Memory B cell (primary cell): ENCODE data around the gene SRRT.
A peak's percentile ranks its signal among the peaks of the same experiment; 100 is the strongest.

Experiments used
- ATAC-seq: fragments of 150-1000 bp; cut with Tn5 transposase; 2 replicates; pipeline ENCODE4 v1.10.0; 2021; ENCODE audit warnings: low read depth, mild to moderate bottlenecking, moderate library complexity
- DNase-seq, 2 donors: peaks; one replicate each; pipeline ENCODE4 v3.0.0; 2022; ENCODE audit warnings: low spot score in 2 of 2
- H3K27ac Mint-ChIP-seq: one replicate; pipeline ENCODE4 v1.8.0; 2022; ENCODE audit warnings: mild to moderate bottlenecking, moderate library complexity, mixed read lengths
- H3K27me3 Mint-ChIP-seq: one replicate; pipeline ENCODE4 v1.8.0; 2022; ENCODE audit warnings: mixed read lengths
- H3K36me3 Mint-ChIP-seq: one replicate; pipeline ENCODE4 v1.8.0; 2022; ENCODE audit warnings: mild to moderate bottlenecking, mixed read lengths
- H3K4me1 Mint-ChIP-seq: one replicate; pipeline ENCODE4 v1.8.0; 2022; ENCODE audit warnings: mixed read lengths
- H3K4me3 Mint-ChIP-seq: one replicate; pipeline ENCODE4 v1.8.0; 2022; ENCODE audit warnings: mild to moderate bottlenecking, moderate library complexity, mixed read lengths
- H3K9me3 Mint-ChIP-seq: one replicate; pipeline ENCODE4 v1.8.0; 2022; ENCODE audit warnings: mixed read lengths

SRRT gene

DNA sequence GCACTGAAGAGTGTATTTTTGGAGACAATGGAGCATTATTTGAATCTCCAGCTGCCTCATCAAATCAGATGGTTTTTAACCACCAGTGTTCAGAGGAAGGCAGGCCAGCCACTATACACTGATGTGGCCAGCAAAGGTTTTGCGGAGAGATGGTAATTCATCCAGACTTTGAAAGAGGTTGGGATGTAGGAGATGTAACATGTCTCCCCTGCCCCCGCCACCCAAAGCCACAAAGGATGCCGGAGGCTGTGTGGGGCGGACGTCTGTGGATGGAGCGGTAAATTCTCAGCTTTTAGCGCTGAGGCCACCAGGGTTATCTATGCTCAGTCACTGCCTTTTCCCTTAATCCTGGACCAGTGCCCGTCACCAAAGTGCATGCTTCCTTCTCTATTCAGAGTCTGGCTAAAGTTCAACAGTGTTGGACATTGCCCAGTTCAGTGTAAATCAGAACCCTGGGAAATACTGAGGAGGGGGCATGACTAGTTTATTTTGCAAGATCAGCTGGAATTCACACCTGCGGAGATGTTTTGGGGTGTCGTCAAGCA is 11.4 kb upstream of the SRRT start:
- H3K9me3 Mint-ChIP-seq: no peaks in the 10 kb centered on the region
- H3K27ac Mint-ChIP-seq: no peak overlapping the region
- H3K4me1 Mint-ChIP-seq: peaks cover 12% of the 10 kb centered on the region
- no peak overlapping the region for H3K4me3 Mint-ChIP-seq
- ATAC-seq (no peak), DNase-seq (no peak)
- H3K36me3 Mint-ChIP-seq: peaks cover 26% of the 10 kb centered on the region
- no peaks in the 10 kb centered on the region for H3K27me3 Mint-ChIP-seq

DNA sequence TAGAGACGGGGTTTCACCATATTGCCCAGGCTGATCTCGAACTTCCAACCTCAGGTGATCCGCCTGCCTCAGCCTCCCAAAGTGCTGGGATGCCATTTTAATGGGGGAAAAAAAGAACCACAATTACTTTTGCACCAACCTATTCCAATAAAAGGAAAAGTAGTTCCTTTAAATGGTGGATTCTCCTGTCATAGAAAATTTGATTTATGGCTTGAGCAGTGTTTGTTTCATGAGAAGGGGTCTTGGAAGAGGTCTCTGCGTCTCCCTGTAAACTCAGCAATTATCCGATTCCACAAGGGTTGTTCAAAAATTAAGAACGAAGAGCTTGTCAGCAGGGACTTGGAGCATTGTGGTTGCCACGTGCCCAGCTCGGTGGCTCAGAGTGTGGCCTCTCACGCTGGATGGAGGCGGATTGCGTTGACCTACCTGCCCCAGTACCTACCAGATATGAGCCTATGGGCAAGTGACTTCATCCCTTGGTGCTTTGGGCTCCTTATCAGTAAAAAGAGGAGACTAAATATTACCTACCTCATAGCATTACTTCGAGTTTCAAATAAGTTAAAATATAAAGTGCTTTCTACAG is 10.5 kb upstream of the SRRT start:
- H3K36me3 Mint-ChIP-seq: peaks cover 25% of the 10 kb centered on the region
- H3K4me1 Mint-ChIP-seq: peaks cover 12% of the 10 kb centered on the region
- no peak for ATAC-seq
- no peak for DNase-seq
- H3K4me3 Mint-ChIP-seq: no peak overlapping the region
- H3K27me3 Mint-ChIP-seq: no peaks in the 10 kb centered on the region
- H3K9me3 Mint-ChIP-seq: no peaks in the 10 kb centered on the region
- H3K27ac Mint-ChIP-seq: no peak overlapping the region

DNA sequence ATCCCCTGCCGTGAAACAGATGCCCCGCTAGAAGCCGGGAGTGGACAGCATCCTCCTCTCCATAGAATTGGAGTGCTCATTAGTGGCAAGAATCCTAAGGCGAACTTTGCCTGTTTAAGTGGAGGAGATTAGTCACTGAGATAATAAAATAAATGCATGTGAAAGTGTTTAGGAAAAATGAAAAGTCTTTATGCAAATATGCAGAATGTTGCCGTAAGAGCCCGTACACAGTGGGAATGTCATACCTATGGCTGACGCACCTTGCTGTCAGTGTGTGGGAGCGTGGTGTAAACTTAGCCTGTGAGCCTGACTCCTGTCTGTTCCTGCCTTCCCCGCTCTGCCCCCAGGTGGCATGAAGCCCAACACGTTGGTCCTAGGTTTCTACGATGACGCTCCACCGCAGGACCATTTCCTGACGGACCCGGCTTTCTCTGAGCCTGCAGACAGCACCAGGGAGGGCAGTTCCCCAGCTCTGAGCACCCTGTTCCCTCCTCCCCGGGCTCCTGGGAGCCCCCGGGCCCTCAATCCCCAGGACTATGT is 9.5 kb upstream of the SRRT start:
- Mint-ChIP-seq H3K4me3 (no peak overlapping the region), H3K36me3 (peaks cover 17% of the 10 kb centered on the region), H3K9me3 (no peaks in the 10 kb centered on the region), H3K4me1 (peaks cover 10% of the 10 kb centered on the region), H3K27ac (no peak overlapping the region), H3K27me3 (no peaks in the 10 kb centered on the region)
- no peak for DNase-seq
- ATAC-seq: no peak

DNA sequence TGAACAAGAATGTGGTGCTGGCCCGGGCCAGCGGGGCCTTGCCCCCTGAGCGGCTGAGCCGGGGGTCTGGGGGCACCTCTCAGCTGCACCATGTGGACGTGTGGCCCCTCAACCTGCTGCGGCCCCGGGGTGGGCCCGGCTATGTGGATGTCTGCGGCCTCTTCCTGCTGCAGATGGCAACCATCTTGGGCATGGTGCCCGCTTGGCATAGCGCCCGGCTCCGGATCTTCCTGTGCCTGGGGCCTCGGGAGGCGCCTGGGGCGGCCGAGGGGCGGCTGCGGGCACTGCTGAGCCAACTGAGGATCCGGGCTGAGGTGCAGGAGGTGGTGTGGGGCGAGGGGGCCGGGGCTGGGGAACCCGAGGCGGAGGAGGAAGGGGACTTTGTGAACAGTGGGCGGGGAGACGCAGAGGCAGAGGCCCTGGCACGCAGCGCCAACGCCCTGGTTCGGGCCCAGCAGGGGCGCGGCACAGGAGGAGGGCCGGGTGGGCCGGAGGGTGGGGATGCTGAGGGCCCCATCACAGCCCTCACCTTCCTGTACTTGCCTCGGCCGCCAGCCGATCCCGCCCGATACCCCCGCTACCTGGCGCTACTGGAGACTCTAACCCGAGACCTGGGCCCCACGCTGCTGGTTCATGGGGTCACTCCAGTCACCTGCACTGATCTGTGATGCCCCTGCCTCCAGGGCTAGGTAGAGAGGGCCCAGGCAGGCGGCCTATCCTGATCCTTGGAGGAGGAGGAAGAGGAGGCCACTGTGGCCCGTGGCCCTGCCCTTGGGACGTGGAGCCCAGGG is 8.8 kb upstream of the SRRT start:
- Mint-ChIP-seq H3K36me3 (peaks cover 13% of the 10 kb centered on the region), H3K27ac (no peak overlapping the region), H3K4me1 (peaks cover 8% of the 10 kb centered on the region), H3K27me3 (no peaks in the 10 kb centered on the region), H3K9me3 (no peaks in the 10 kb centered on the region), H3K4me3 (peak overlapping the region; percentile 90)
- ATAC-seq (no peak), DNase-seq (no peak)

DNA sequence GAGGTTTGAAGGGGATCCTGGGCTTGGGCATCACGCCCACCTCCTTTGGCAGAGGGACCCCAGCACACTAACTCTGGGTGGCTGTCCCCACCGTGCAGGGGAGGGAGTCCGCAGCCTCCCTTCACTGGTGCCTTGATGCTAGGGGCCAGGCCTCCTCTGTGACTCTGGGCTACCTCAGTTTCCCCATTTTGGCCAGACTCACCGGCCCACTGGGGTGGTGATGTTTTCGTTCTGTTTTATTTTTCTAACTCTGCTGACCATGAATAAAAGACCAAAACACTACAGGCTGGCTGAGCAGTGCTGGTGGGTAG is 8.2 kb upstream of the SRRT start:
- no peak for DNase-seq
- peak overlapping the region; percentile 90 for H3K4me3 Mint-ChIP-seq
- no peaks in the 10 kb centered on the region for H3K27me3 Mint-ChIP-seq
- no peak for ATAC-seq
- no peaks in the 10 kb centered on the region for H3K9me3 Mint-ChIP-seq
- peak overlapping the region; percentile 88 for H3K27ac Mint-ChIP-seq
- H3K36me3 Mint-ChIP-seq: peaks cover 14% of the 10 kb centered on the region
- peaks cover 8% of the 10 kb centered on the region for H3K4me1 Mint-ChIP-seq

DNA sequence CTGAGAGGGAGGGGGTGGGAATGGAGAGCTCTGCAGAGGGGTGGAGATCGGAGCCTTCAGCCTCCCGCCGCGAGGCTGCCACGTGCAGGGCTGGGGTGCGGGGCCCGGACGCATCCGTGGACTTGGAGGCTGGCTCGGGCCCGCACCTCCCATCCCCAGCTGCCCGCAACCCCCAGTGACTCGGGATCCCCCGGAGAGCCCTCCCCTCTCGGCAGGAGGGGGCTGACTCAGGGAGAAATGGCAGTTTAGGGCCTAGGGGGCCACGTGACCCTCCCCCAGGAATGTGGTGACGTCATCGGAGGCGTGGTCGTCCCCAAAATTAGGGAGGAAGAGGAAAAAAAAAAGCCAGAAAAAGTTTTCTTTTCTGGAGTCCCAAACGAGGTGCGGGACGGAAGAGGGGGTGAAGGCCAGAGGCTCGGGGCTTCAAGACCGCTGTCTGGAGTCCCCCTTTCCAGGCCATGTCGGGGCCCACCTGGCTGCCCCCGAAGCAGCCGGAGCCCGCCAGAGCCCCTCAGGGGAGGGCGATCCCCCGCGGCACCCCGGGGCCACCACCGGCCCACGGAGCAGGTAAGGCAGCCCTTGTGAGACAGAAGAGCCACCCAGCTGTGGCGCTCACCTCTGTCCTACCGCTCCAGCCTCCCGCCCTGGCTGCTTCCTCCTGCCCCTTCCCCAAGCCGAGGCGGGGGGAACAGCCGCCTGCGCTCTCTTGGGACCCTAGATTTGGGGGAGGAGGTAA is 7.7 kb upstream of the SRRT start, which contains the start of gene TRIP6:
TSS of gene TRIP6 (plus strand) at position 348 of the 736 bp plus-strand sequence. CDS start at position 459, 111 bp downstream.
- H3K27me3 Mint-ChIP-seq: no peaks in the 10 kb centered on the region
- no peak for DNase-seq
- H3K9me3 Mint-ChIP-seq: no peaks in the 10 kb centered on the region
- peak; percentile 56 for ATAC-seq
- peak within 1 kb of the TSS; percentile 90 for H3K4me3 Mint-ChIP-seq
- H3K27ac Mint-ChIP-seq: peak within 1 kb of the TSS; percentile 88
- peaks cover 15% of the 10 kb centered on the region for H3K36me3 Mint-ChIP-seq
- H3K4me1 Mint-ChIP-seq: peaks cover 8% of the 10 kb centered on the region

DNA sequence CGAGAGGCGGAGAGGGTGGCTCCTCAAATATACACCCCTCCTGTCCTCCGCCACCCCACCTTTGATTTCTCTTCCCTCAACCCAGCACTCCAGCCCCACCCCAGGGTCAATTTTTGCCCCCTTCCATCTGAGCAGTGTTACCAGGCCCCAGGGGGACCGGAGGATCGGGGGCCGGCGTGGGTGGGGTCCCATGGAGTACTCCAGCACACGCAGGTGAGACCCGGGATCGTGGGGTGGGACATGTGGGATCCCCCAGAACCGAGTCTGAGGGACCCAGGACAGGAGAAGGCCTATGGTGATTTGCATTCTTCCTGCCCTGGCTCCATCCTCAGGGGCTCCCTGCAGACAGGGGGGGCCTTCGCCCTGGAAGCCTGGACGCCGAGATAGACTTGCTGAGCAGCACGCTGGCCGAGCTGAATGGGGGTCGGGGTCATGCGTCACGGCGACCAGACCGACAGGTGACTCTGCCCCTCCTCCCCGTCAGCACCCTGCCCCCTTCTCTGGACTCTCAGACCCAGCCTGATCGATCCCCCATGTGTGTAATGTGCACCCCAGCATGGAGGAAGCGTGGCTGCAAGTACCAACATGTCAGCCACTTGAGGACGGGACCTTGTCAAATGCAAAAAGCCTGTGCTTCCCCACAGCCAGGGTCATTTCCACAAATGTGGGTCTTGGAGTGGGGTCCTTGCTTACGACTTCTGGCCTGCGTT is 7.0 kb upstream of the SRRT start:
- no peak for ATAC-seq
- peak overlapping the region; percentile 88 for H3K27ac Mint-ChIP-seq
- peaks cover 13% of the 10 kb centered on the region for H3K36me3 Mint-ChIP-seq

DNA sequence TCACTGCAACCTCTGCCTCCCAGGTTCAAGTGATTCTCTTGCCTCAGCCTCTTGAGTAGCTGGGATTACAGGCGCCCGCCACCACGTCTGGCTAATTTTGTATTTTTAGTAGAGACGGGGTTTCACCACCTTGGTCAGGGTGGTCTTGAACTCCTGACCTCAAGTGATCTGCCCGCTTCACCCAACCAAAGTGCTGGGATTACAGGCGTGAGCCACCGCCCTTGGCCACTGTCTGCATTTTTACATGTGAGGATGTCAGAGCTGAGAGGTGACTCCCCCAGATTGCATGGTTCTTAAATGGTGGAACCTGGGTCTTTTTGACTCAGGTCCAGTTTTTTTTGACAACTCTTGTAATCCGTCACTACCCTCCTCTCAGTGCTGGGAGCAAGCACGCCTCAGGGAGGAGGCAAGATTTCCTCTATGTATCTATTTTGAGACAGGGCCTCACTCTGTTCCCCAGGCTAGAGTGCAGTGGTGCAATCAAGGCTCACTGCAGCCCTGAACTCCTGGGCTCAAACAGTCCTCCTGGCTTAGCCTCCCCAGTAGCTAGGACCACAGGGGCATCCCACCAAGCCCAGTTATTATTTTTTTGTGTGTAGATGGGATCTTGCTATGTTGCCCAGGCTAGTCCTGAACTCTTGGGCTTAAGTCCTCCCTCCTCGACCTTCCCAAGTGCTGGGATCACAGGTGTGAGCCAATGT is 1.2 kb upstream of the SRRT start:
- H3K27ac Mint-ChIP-seq: peak overlapping the region; percentile 96
- DNase-seq (no peak), ATAC-seq (no peak)
- H3K27me3 Mint-ChIP-seq: no peaks in the 10 kb centered on the region
- H3K9me3 Mint-ChIP-seq: peaks cover 1% of the 10 kb centered on the region
- H3K36me3 Mint-ChIP-seq: peaks cover 16% of the 10 kb centered on the region
- H3K4me1 Mint-ChIP-seq: peaks cover 18% of the 10 kb centered on the region
- peak overlapping the region; percentile 99 for H3K4me3 Mint-ChIP-seq

More for the DNA sequence above, 7.0 kb upstream of the SRRT start:
- Mint-ChIP-seq H3K27me3 (no peaks in the 10 kb centered on the region), H3K9me3 (no peaks in the 10 kb centered on the region), H3K4me1 (peaks cover 8% of the 10 kb centered on the region), H3K4me3 (peak overlapping the region; percentile 78)
- no peak for DNase-seq

DNA sequence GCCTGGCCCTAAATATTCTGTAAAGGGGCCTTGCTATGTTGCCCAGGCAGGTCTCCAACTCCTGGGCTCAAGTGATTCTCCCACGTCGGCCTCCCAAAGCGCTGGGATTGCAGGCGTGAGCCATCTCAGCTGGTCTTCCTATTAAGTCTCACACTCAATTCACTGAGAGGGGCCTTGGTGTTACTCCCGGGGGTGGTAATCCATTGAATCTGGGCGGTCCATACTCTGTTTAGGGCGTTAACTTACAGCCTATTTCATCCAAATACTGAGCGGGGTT is 665 bp upstream of the SRRT start:
- Mint-ChIP-seq H3K27ac (peak overlapping the region; percentile 96), H3K4me1 (peaks cover 20% of the 10 kb centered on the region), H3K27me3 (no peaks in the 10 kb centered on the region), H3K9me3 (peaks cover 1% of the 10 kb centered on the region), H3K36me3 (peaks cover 18% of the 10 kb centered on the region), H3K4me3 (peak overlapping the region; percentile 99)
- ATAC-seq (no peak), DNase-seq (no peak)

DNA sequence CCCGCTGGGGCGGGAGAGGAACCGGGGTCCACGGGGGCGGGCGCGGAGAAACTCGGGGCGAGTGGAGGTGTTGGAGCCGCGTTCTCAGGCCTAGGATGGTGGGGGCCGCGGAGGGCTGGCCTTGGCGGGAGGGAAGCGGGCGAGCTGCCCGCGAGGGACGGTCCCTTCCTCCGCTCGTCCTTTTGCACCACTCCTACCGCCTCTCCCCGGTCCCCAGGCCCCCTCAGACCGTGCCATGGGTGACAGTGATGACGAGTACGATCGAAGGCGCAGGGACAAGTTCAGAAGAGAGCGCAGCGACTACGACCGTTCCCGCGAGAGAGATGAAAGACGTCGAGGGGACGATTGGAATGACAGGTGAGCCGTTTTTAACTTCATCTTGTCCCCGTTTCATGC is 451 bp downstream of the SRRT start:
- peak; percentile 5 for ATAC-seq
- Mint-ChIP-seq H3K9me3 (peaks cover 1% of the 10 kb centered on the region), H3K36me3 (peaks cover 24% of the 10 kb centered on the region), H3K27me3 (no peaks in the 10 kb centered on the region), H3K4me3 (peak overlapping the region; percentile 99), H3K27ac (peak overlapping the region; percentile 96), H3K4me1 (peaks cover 25% of the 10 kb centered on the region)
- DNase-seq: no peak

DNA sequence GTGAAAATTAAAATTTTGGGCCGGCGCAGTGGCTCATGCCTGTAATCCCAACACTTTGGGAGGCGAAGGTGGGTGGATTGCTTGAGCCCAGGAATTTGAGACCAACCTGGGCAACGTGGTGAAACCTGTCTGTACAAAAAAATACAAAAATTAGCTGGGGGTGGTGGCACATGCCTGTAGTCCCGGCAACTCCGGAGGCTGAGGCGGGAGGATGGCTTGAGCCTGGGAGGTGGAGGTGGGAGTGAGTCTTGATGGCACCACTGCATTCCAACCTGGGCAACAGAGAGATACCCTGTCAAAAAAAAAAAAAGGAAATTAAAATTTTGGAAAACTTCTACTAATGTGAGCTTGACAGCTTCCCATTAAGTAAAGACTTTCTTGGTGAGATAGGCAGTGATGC is 3.1 kb downstream of the SRRT start:
- H3K36me3 Mint-ChIP-seq: peaks cover 28% of the 10 kb centered on the region
- H3K4me1 Mint-ChIP-seq: peaks cover 28% of the 10 kb centered on the region
- H3K4me3 Mint-ChIP-seq: no peak overlapping the region

DNA sequence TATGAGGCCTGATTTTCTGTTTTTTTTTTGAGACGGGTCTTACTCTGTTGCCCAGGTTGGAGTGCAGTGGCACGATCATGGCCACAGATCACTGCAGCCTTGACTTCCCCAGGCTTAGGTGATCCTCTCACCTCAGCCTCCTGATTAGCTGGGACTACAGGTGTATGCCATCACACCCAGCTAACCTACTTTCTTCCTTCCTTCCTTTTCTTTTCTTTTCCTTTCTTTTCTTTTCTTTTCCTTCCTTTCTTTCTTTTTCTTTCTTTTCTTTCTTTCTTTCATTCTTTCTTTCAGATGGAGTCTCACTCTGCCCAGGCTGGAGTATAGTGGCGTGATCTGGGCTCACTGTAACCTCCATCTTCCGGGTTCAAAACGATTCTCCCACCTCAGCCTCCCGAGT is 3.8 kb downstream of the SRRT start:
- peaks cover 1% of the 10 kb centered on the region for H3K9me3 Mint-ChIP-seq
- ATAC-seq (no peak), DNase-seq (no peak)
- H3K27me3 Mint-ChIP-seq: no peaks in the 10 kb centered on the region
- peaks cover 31% of the 10 kb centered on the region for H3K4me1 Mint-ChIP-seq
- H3K36me3 Mint-ChIP-seq: peaks cover 33% of the 10 kb centered on the region
- H3K27ac Mint-ChIP-seq: no peak overlapping the region
- peak overlapping the region; percentile 6 for H3K4me3 Mint-ChIP-seq

More for the DNA sequence above, 3.1 kb downstream of the SRRT start:
- no peak for ATAC-seq
- no peaks in the 10 kb centered on the region for H3K27me3 Mint-ChIP-seq
- peaks cover 1% of the 10 kb centered on the region for H3K9me3 Mint-ChIP-seq
- DNase-seq: no peak
- H3K27ac Mint-ChIP-seq: no peak overlapping the region

DNA sequence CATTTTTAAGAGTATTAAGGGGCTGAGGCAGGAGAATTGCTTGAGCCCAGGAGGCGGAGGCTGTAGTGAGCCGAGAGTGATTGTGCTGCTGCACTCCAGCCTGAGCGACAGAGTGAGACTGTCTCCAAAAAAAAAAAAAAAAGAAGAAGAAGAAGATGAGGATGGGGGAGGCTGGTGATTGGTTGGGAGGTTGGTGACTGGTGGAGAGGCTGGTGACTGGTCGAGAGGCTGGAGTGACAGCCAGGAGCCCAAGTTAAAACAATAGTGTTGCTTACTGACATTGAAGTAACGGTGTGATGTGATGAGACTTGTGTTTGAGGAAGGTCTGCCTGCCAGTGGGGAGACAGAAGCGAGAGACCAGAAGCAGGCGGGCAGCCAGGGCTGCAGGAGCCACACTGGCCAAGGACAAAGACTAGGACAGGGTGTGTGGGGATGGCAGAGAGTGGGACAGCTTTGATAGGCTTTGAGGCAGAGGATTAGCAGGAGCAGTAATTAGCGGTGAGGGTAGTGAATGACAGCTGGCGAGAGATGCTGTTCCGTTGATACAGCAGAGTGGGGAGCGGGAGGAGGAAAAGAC is 4.9 kb downstream of the SRRT start:
- no peak for ATAC-seq
- H3K36me3 Mint-ChIP-seq: peaks cover 42% of the 10 kb centered on the region
- H3K27ac Mint-ChIP-seq: no peak overlapping the region
- H3K4me1 Mint-ChIP-seq: peaks cover 32% of the 10 kb centered on the region
- H3K9me3 Mint-ChIP-seq: peaks cover under 1% of the 10 kb centered on the region
- H3K4me3 Mint-ChIP-seq: peak overlapping the region; percentile 17
- no peak for DNase-seq
- H3K27me3 Mint-ChIP-seq: no peaks in the 10 kb centered on the region
